ENCODE measurements around the gene DOC2B.

The DOC2B gene

GRCh38 chr17:160336-160735 is 21.1 kb downstream of the DOC2B start:
- DNase-seq, result no peak

- DNase-seq, result no peak
Observed at GRCh38 chr17:159609-160008, 21.8 kb downstream of the DOC2B start.

- no peak for DNase-seq
Observed at GRCh38 chr17:158379-158778, 23.1 kb downstream of the DOC2B start.

- no peak for DNase-seq
Observed at GRCh38 chr17:157901-158300, 23.5 kb downstream of the DOC2B start.

GRCh38 chr17:156946-157345 is 24.5 kb downstream of the DOC2B start:
- DNase-seq, result no peak

GRCh38 chr17:156094-156621 is 25.3 kb downstream of the DOC2B start:
- no peak for DNase-seq

- no peak for DNase-seq
Observed at GRCh38 chr17:155576-155975, 25.9 kb downstream of the DOC2B start.

GRCh38 chr17:153851-154250 is 27.6 kb downstream of the DOC2B start:
- no peak for DNase-seq

GRCh38 chr17:152860-153420 is 28.5 kb downstream of the DOC2B start:
- DNase-seq, result no peak

GRCh38 chr17:151886-152859 is 29.3 kb downstream of the DOC2B start:
- no peak for DNase-seq

GRCh38 chr17:151004-151403 is 30.4 kb downstream of the DOC2B start:
- no peak for DNase-seq

- DNase-seq, result no peak
Observed at GRCh38 chr17:149897-150584, 31.4 kb downstream of the DOC2B start.

- DNase-seq, result no peak
Observed at GRCh38 chr17:149231-149630, 32.2 kb downstream of the DOC2B start.

GRCh38 chr17:148757-149156 is 32.7 kb downstream of the DOC2B start:
- no peak for DNase-seq

GRCh38 chr17:147796-148740 is 33.4 kb downstream of the DOC2B start:
- no peak for DNase-seq

- DNase-seq, result no peak
Observed at GRCh38 chr17:146983-147761, 34.3 kb downstream of the DOC2B start.

- DNase-seq, result no peak
Observed at GRCh38 chr17:146546-146945, 34.9 kb downstream of the DOC2B start.

- DNase-seq, result no peak
Observed at GRCh38 chr17:145671-146541, 35.5 kb downstream of the DOC2B start.

GRCh38 chr17:144936-145670 is 36.3 kb downstream of the DOC2B start:
- no peak for DNase-seq

- DNase-seq, result peak; percentile 42 to 55
Observed at GRCh38 chr17:143785-144281, 37.6 kb downstream of the DOC2B start.
